Tibial artery (tissue), 4 donors: Measurements from ENCODE around the gene ADD2.

Experiments used
- DNase-seq, 2 donors: peaks; one replicate each; pipeline ENCODE4 v3.0.0-alpha.2; 2019
- H3K27ac ChIP-seq, 2 donors: fragments of 200-600 bp; sonication (generic) in 1 of 2; 1 replicate in 1 of 2; 2 replicates in 1 of 2; pipeline ENCODE4 v1.5.1; 2018 to 2019; ENCODE audit warnings: mild to moderate bottlenecking in 1 of 2
- H3K27me3 ChIP-seq, 2 donors: fragments of 200-600 bp; sonication (generic) in 1 of 2; one replicate each; pipeline versions ENCODE4 v1.5.1 to v1.6.0; 2016 to 2019
- H3K36me3 ChIP-seq, 3 donors: fragments of 200-600 bp; sonication (generic) in 2 of 3; one replicate each; pipeline ENCODE4 v1.5.1; 2016 to 2019; ENCODE audit warnings: mild to moderate bottlenecking in 2 of 3
- H3K4me1 ChIP-seq, 4 donors: fragments of 200-600 bp; sonication (generic) in 2 of 4; 1 replicate in 3 of 4; 2 replicates in 1 of 4; pipeline ENCODE4 v1.5.1; 2016 to 2019
- H3K4me3 ChIP-seq, 2 donors: fragments of 200-600 bp; sonication (generic) in 1 of 2; 1 replicate in 1 of 2; 2 replicates in 1 of 2; pipeline ENCODE4 v1.5.1; 2018 to 2019; ENCODE audit warnings: mild to moderate bottlenecking in 2 of 2
- H3K9me3 ChIP-seq, 3 donors: fragments of 200-600 bp; sonication (generic) in 1 of 3; one replicate each; pipeline ENCODE4 v1.5.1; 2016 to 2019
- intact Hi-C: fragments of 100-400 bp; cut with DNase I; formaldehyde crosslinking; loops from one replicate; pipeline ENCODE4 v1.15.0; 2023; ENCODE audit warnings: low total_unique reads
- TF ChIP-seq, protein P1 (sequence below), 2 experiments: fragments of 200-600 bp in 1 of 2; fragments of 450-650 bp in 1 of 2; IDR thresholded peaks; one replicate each; pipeline ENCODE4 v1.5.1; 2017 to 2019; ENCODE audit warnings: antibody characterized with exemption in 2 of 2, mild to moderate bottlenecking in 1 of 2, moderate library complexity in 1 of 2

ADD2 gene

DNA sequence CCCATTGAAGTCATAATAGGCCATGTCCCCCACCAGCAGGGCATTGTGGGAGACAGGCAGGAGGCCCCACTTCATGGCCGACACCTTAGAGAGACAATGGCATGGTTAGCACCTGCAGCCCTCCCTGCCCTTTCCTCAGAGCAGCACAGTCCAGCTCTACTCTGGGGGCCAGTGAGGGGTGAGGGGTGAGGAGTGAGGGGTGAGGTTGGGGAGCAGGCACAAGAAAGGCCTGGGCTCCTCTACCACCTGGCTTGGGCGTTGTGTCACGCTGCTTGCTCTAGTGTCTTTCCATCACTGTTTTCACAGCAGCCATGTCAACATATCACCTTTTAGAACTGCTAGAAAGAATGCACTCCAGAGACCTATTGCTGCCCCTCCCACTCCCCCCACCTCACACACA is 77.2 kb downstream of the ADD2 start:
- H3K4me3 ChIP-seq, result no peak overlapping the region
- H3K27me3 ChIP-seq, result peaks cover 0 to 15% of the 10 kb centered on the region in 2 donors
- no peaks in the 10 kb centered on the region for H3K4me1 ChIP-seq
- intact Hi-C loops, result no loop called here
- no peaks in the 10 kb centered on the region for H3K9me3 ChIP-seq
- peak in 1 of 2 donors; percentile 28 for DNase-seq
- no peak overlapping the region for H3K27ac ChIP-seq
- TF ChIP-seq, protein P1, sequence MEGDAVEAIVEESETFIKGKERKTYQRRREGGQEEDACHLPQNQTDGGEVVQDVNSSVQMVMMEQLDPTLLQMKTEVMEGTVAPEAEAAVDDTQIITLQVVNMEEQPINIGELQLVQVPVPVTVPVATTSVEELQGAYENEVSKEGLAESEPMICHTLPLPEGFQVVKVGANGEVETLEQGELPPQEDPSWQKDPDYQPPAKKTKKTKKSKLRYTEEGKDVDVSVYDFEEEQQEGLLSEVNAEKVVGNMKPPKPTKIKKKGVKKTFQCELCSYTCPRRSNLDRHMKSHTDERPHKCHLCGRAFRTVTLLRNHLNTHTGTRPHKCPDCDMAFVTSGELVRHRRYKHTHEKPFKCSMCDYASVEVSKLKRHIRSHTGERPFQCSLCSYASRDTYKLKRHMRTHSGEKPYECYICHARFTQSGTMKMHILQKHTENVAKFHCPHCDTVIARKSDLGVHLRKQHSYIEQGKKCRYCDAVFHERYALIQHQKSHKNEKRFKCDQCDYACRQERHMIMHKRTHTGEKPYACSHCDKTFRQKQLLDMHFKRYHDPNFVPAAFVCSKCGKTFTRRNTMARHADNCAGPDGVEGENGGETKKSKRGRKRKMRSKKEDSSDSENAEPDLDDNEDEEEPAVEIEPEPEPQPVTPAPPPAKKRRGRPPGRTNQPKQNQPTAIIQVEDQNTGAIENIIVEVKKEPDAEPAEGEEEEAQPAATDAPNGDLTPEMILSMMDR (IDR thresholded peaks at IDR 0.05), result no peak
- no peaks in the 10 kb centered on the region for H3K36me3 ChIP-seq

DNA sequence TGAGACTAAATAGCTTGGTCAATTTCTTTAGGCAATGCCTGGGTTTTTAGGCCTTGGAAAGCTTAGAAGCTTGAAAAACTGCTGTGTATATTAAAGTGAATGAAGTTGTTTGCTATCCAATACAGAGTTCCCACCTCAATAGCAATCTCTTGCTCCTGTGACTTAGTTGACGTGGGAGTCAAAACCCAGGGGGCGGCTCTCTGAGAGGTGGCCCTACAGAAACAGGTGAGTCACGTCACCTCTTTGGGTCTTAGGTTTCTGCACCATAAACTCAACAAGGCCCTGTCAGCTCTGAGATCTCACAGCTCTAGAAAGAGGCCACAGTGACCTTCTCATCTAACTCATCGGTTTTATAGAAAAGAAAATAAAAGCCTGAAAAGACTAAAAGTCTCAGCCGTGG is 79.6 kb downstream of the ADD2 start:
- TF ChIP-seq, protein P1 (IDR thresholded peaks at IDR 0.05), result no peak
- intact Hi-C loops, result no loop called here

DNA sequence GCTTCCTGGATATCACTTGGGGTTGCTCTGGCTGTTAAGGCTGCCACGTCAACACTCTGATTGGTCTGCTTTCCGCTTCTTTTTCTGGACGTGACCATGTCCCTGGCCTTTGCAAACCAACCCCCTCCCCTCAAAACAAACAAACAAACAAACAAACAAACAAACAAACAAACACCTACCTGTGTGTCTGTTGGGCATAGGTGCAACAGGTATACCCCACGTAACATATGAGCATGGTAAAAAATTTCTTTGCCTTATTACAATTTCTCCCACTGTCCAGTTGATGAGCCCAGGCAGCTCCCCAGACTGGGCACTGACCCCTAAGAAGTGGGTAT is 80.6 kb downstream of the ADD2 start:
- Histone ChIP-seq H3K4me1 (no peaks in the 10 kb centered on the region), H3K27ac (no peak overlapping the region), H3K9me3 (no peaks in the 10 kb centered on the region), H3K36me3 (no peaks in the 10 kb centered on the region), H3K4me3 (no peak overlapping the region), H3K27me3 (peaks cover 0 to 16% of the 10 kb centered on the region in 2 donors)
- intact Hi-C loops, result no loop called here
- DNase-seq, result no peak
- TF ChIP-seq, protein P1 (IDR thresholded peaks at IDR 0.05), result no peak

More for the DNA sequence above, 79.6 kb downstream of the ADD2 start:
- Histone ChIP-seq H3K4me3 (no peak overlapping the region), H3K27ac (no peak overlapping the region), H3K4me1 (no peaks in the 10 kb centered on the region), H3K9me3 (no peaks in the 10 kb centered on the region), H3K36me3 (no peaks in the 10 kb centered on the region), H3K27me3 (peaks cover 0 to 16% of the 10 kb centered on the region in 2 donors)
- no peak for DNase-seq

DNA sequence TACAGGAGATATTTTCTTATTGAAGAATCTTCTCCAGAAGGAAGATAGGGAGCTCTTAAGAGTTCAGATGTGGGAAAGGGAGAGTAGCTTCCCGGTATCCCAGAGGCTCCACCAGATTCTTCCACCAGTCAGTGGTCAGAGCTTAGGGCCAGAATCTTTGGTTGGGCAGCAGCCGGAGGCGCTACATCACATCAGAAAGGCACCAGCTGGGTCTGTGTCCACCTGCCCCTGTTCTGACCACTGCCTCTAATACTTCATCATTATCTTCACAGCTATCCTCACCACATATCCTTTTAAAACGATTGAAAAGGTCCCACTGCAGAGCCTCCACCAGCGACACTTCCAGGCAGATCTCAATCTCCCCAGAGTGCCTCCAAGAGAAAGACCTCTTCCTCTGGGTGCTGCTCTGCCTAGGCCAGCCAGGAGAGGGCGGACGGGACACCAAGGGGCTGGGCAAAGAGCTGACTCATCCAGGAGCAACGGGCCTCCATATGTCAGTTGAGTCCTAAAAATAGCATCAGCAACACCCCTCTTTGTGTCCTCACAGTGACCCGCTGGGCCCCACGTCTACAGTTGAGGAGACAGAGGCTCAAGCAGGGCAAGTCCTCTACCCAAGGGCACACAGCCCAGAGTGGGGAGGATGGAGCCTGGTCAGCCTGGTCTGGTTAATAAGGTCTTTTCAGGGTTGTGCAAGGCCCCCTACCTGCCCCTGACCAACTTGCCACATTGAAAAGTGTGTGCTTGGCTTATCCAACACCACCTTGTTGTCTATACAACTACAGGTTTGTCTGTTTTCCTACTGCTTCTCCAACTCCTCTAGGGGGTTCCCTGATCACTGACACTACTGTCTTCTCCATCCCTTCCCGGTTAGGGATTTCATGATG is 81.2 kb downstream of the ADD2 start:
- H3K4me3 ChIP-seq, result no peak overlapping the region
- H3K36me3 ChIP-seq, result no peaks in the 10 kb centered on the region
- intact Hi-C loops, result no loop called here
- H3K9me3 ChIP-seq, result no peaks in the 10 kb centered on the region
- TF ChIP-seq, protein P1 (IDR thresholded peaks at IDR 0.05), result no peak
- no peak overlapping the region for H3K27ac ChIP-seq
- peak in 1 of 2 donors; percentile 38 for DNase-seq
- no peaks in the 10 kb centered on the region for H3K4me1 ChIP-seq
- peaks cover 0 to 16% of the 10 kb centered on the region in 2 donors for H3K27me3 ChIP-seq

DNA sequence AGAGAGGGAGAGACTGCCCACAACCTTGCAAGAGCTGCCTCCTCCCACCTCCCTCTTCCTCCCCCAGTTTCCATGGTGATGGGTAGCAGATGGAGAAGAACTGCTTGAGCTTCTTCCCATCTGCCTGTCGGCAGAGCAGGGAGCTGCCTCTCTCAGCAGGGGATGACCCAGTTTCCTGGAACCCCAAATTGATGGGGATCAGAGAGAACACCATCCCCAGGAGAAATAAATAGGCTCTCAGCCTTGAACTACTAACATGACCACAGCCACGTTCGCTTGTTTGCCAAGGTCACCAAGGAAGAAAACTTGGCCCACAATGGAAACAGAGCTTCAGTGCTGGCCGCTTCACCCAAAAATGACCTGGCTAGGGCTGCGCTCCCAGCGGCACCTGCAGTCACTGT is 82.2 kb downstream of the ADD2 start:
- peak in 1 of 2 donors; percentile 9 for DNase-seq

More for the DNA sequence above, 82.2 kb downstream of the ADD2 start:
- Histone ChIP-seq H3K4me1 (no peaks in the 10 kb centered on the region), H3K9me3 (no peaks in the 10 kb centered on the region), H3K27ac (no peak overlapping the region), H3K27me3 (peaks cover 0 to 19% of the 10 kb centered on the region in 2 donors), H3K36me3 (no peaks in the 10 kb centered on the region), H3K4me3 (no peak overlapping the region)
- TF ChIP-seq, protein P1 (IDR thresholded peaks at IDR 0.05), result no peak
- intact Hi-C loops, result no loop called here
